HepG2 (cell line): Measurements from ENCODE around the gene DCST2. TPM values are rescaled to one million over a fixed set of nuclear protein-coding genes. Genes with fewer than 3 reads are reported as not detected.

ENCODE experiments used
- GPN1 ChIP-seq: sonication (generic); formaldehyde crosslinking; IDR thresholded peaks from 2 replicates; pipeline ENCODE4 v1.5.1; 2020; ENCODE audit warnings: missing genetic modification reagents, borderline replicate concordance
- GRHL1 ChIP-seq: sonication (generic); formaldehyde crosslinking; conservative IDR thresholded peaks from 2 replicates; pipeline ENCODE4 v1.8.0; 2022; ENCODE audit warnings: missing genetic modification reagents
- KAT8 ChIP-seq: IDR thresholded peaks from 2 replicates; pipeline ENCODE4 v1.6.1; 2016; ENCODE audit warnings: missing genetic modification reagents, missing compliant biosample characterization
- KDM3A ChIP-seq: IDR thresholded peaks from 2 replicates; pipeline ENCODE4 v1.6.1; 2018; ENCODE audit warnings: low read depth, missing compliant biosample characterization
- KIAA2018 ChIP-seq: sonication (generic); formaldehyde crosslinking; IDR thresholded peaks from 2 replicates; pipeline ENCODE4 v1.5.0; 2020; ENCODE audit warnings: mild to moderate bottlenecking, missing genetic modification reagents, borderline replicate concordance
- KMT2B ChIP-seq: IDR thresholded peaks from 2 replicates; pipeline ENCODE4 v1.6.1; 2016; ENCODE audit warnings: missing genetic modification reagents, missing compliant biosample characterization
- MAX ChIP-seq: IDR thresholded peaks from 2 replicates; pipeline ENCODE4 v1.6.1; 2012; ENCODE audit warnings: inconsistent platforms
- MLLT10 ChIP-seq: sonication (generic); formaldehyde crosslinking; IDR thresholded peaks from 2 replicates; pipeline ENCODE4 v1.4.0; 2020; ENCODE audit warnings: missing genetic modification reagents
- NFE2 ChIP-seq: sonication (generic); formaldehyde crosslinking; IDR thresholded peaks from 2 replicates; pipeline ENCODE4 v1.4.0; 2020; ENCODE audit warnings: missing genetic modification reagents
- POGZ ChIP-seq: sonication (generic); formaldehyde crosslinking; IDR thresholded peaks from 2 replicates; pipeline ENCODE4 v1.4.0; 2020; ENCODE audit warnings: mild to moderate bottlenecking, missing genetic modification reagents
- YEATS2 ChIP-seq: sonication (generic); formaldehyde crosslinking; IDR thresholded peaks from 2 replicates; pipeline ENCODE4 v1.4.0; 2020; ENCODE audit warnings: missing genetic modification reagents, borderline replicate concordance
- ZBTB39 ChIP-seq: sonication (generic); formaldehyde crosslinking; IDR thresholded peaks from 2 replicates; pipeline ENCODE4 v1.5.0; 2020; ENCODE audit warnings: missing genetic modification reagents
- polyA plus RNA-seq, 8 experiments: library from polyadenylated mRNA; depleted of rRNA in 3 of 8; stranded (reverse) in 7 of 8; unstranded in 1 of 8; fragments of >200 nt; fragmentation: Illumina TruSeq in 4 of 8; extraction: Trizol in 4 of 8; gene quantifications; 2 replicates each; pipeline versions ENCODE4 v1.2.1 to v1.2.3, GENCODE V29; 2011 to 2016; ENCODE audit warnings: low read depth in 4 of 8, missing spikeins in 1 of 8, mixed read lengths in 1 of 8; ENCODE audit not compliant: insufficient read depth in 1 of 8
- total RNA-seq, 5 experiments: library from RNA; depleted of rRNA; stranded (reverse); fragments of >200 nt; fragmentation: Illumina TruSeq; extraction: Trizol; gene quantifications; 2 replicates each; pipeline ENCODE4 v1.2.3, GENCODE V29; 2016; ENCODE audit warnings: low read depth in 1 of 5
- TF ChIP-seq, protein P1 (sequence below): sonication (generic); formaldehyde crosslinking; IDR thresholded peaks from 2 replicates; pipeline ENCODE4 v1.4.0; 2020; ENCODE audit warnings: missing genetic modification reagents, mild to moderate bottlenecking, borderline replicate concordance

DCST2 gene
- total and polyA plus RNA-seq, 2 of the 13 experiments (the other 11 are each of a cell fraction or from before 2014, with no cell fraction given) = 0.74 TPM; not detected in 1

DNA sequence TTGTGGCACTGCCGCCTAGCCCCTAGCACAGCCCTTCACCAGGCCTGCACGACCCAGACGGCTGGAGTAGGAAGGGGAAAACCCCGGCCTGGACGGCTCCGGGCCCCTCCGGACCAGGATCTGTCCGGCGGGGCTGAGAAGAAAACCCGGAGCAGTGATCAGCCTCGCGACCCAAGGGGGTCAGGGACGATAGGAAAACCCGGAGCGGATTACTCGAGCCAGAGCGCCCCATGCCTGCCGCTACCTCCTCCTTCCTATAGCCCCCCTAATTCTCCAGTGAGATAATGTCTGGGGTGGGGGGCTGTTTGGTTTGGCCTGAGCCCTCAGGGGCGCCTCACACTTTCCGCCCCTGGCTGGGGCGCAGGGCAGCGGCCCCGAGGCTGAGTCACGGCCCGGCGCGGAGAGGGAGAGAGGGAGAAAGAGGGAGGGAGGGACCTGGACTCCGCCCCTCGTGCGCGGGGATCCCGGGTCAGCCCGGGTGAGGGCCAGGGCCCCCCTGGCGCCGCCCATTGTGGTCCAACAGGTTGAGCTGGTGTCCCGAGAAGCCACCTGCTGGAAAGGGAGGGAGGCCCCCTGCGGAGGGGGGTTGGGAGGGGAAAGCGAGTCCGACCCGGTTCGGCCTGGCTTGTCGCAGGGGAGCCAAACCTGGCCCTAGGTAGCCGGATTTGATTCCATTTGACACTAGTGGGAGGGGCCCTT is 32.7 kb downstream of the DCST2 start (continued):
- TF ChIP-seq, protein P1, sequence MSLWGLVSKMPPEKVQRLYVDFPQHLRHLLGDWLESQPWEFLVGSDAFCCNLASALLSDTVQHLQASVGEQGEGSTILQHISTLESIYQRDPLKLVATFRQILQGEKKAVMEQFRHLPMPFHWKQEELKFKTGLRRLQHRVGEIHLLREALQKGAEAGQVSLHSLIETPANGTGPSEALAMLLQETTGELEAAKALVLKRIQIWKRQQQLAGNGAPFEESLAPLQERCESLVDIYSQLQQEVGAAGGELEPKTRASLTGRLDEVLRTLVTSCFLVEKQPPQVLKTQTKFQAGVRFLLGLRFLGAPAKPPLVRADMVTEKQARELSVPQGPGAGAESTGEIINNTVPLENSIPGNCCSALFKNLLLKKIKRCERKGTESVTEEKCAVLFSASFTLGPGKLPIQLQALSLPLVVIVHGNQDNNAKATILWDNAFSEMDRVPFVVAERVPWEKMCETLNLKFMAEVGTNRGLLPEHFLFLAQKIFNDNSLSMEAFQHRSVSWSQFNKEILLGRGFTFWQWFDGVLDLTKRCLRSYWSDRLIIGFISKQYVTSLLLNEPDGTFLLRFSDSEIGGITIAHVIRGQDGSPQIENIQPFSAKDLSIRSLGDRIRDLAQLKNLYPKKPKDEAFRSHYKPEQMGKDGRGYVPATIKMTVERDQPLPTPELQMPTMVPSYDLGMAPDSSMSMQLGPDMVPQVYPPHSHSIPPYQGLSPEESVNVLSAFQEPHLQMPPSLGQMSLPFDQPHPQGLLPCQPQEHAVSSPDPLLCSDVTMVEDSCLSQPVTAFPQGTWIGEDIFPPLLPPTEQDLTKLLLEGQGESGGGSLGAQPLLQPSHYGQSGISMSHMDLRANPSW (CRISPR knock-in tag) = 0 out of 2 replicates have a peak, but pooled peaks have one; percentile 24
- TF ChIP-seq MLLT10 (CRISPR knock-in tag) (no peak), YEATS2 (no peak; the same call in 1 of the 2 replicates), GPN1 (CRISPR knock-in tag) (no peak), ZBTB39 (CRISPR knock-in tag) (no peak), KDM3A (CRISPR knock-in tag) (peak; percentile 70; the same call in 1 of the 2 replicates), GRHL1 (CRISPR knock-in tag) (no peak), KMT2B (CRISPR knock-in tag) (peak; percentile 50; the same call in 1 of the 2 replicates), NFE2 (CRISPR knock-in tag) (peak; percentile 35; the same call in 1 of the 2 replicates), KIAA2018 (no peak), KAT8 (CRISPR knock-in tag) (peak; percentile 77), POGZ (CRISPR knock-in tag) (peak; percentile 69; the same call in 1 of the 2 replicates), MAX (peak; percentile 74)
